ENCODE results near the gene CNTNAP5.

CNTNAP5 gene

GRCh38 chr2:124713969-124714368 is 688.9 kb downstream of the CNTNAP5 start:
- DNase-seq = no peak

GRCh38 chr2:124725187-124725586 is 700.1 kb downstream of the CNTNAP5 start:
- DNase-seq = no peak

GRCh38 chr2:124740636-124741035 is 715.5 kb downstream of the CNTNAP5 start:
- no peak for DNase-seq

GRCh38 chr2:124753842-124754241 is 728.8 kb downstream of the CNTNAP5 start:
- DNase-seq = no peak

- no peak for DNase-seq
Observed at GRCh38 chr2:124755386-124755785, 730.3 kb downstream of the CNTNAP5 start.

- DNase-seq = no peak
Observed at GRCh38 chr2:124756048-124756447, 731.0 kb downstream of the CNTNAP5 start.

GRCh38 chr2:124762388-124762787 is 737.3 kb downstream of the CNTNAP5 start:
- no peak for DNase-seq

GRCh38 chr2:124763611-124764010 is 738.5 kb downstream of the CNTNAP5 start:
- DNase-seq = no peak

GRCh38 chr2:124774781-124775180 is 749.7 kb downstream of the CNTNAP5 start:
- no peak for DNase-seq

GRCh38 chr2:124776332-124776731 is 751.2 kb downstream of the CNTNAP5 start:
- no peak for DNase-seq

GRCh38 chr2:124778076-124778475 is 753.0 kb downstream of the CNTNAP5 start:
- no peak for DNase-seq

GRCh38 chr2:124796647-124797046 is 771.6 kb downstream of the CNTNAP5 start:
- no peak for DNase-seq

GRCh38 chr2:124797049-124797448 is 772.0 kb downstream of the CNTNAP5 start:
- DNase-seq = no peak

GRCh38 chr2:124798551-124798950 is 773.5 kb downstream of the CNTNAP5 start:
- DNase-seq = no peak

- DNase-seq = no peak
Observed at GRCh38 chr2:124804014-124804940, 779.2 kb downstream of the CNTNAP5 start.

GRCh38 chr2:124805060-124805459 is 780.0 kb downstream of the CNTNAP5 start:
- DNase-seq = no peak

GRCh38 chr2:124810132-124810531 is 785.0 kb downstream of the CNTNAP5 start:
- no peak for DNase-seq

- DNase-seq = no peak
Observed at GRCh38 chr2:124814968-124815745, 790.1 kb downstream of the CNTNAP5 start.

GRCh38 chr2:124816007-124816406 is 790.9 kb downstream of the CNTNAP5 start:
- DNase-seq = no peak

GRCh38 chr2:124822516-124822915 is 797.4 kb downstream of the CNTNAP5 start:
- DNase-seq = no peak

- DNase-seq = no peak
Observed at GRCh38 chr2:124824441-124824840, 799.4 kb downstream of the CNTNAP5 start.

- no peak for DNase-seq
Observed at GRCh38 chr2:124832521-124832920, 807.4 kb downstream of the CNTNAP5 start.

- no peak for DNase-seq
Observed at GRCh38 chr2:124834331-124834730, 809.2 kb downstream of the CNTNAP5 start.

GRCh38 chr2:124835331-124835730 is 810.2 kb downstream of the CNTNAP5 start:
- DNase-seq = no peak
